HG03045 (cell line): ENCODE data around the gene SCAP.

Experiments
- ATAC-seq: cut with Tn5 transposase; IDR thresholded peaks from one replicate; pipeline ENCODE4 v1.9.1; 2021; ENCODE audit warnings: mild to moderate bottlenecking, moderate library complexity; ENCODE audit not compliant: unreplicated experiment

The SCAP gene

DNA sequence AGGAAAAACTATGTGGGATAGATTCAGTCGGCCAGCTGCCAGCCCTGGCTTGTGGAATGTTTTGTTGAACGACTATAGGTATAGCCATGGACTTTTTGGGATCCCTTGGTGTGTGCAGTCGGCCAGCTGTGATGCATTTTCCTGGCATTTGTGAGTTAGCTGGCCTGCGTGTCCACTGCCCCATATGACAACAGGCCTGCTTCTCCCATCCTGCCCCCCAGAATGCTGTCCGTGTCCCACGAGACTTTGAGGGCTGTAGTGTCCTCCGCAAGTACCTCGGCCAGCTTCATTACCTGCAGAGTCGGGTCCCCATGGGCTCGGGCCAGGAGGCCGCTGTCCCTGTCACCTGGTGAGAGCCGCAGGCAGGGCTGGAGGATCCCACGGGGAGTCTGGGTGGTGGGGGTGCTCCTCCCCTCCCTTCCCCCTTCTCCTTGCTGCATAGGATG is 71.3 kb downstream of the SCAP start:
- no peak for ATAC-seq

DNA sequence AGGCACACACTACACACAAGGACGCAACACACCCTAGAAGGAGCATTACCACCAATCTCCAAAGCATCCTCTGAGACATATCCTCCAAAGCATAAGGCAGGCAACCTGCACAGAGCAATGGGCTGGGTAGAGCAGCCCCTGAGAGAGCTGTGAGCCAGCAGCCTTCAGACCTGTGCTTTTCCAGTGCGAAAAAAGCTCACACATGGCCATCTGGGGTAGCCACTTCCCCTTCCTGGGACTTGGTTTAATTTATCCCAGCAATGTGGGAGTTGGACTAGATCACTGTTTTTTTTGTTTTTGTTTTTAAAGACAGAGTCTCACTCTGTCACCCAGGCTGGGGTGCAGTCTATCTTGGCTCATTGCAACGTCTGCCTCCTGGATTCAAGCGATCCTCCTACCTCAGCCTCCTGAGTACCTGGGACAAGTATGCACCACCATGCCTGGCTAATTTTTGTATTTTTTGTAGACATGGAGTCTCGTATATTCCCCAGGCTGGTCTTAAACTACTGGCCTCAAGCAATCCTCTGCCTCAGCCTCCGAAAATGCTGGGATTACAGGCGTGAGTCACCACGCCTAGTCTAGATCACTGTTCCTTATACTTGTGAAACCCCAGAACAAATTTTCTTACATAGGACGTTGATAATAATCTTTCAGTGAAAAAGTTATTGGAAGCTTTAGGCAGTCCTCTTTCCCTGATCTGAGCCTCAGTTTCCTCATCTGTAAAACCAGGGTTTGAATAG is 76.0 kb downstream of the SCAP start:
- ATAC-seq = no peak

GRCh38 chr3:47399016-47399415 is 76.7 kb downstream of the SCAP start:
- ATAC-seq = no peak

DNA sequence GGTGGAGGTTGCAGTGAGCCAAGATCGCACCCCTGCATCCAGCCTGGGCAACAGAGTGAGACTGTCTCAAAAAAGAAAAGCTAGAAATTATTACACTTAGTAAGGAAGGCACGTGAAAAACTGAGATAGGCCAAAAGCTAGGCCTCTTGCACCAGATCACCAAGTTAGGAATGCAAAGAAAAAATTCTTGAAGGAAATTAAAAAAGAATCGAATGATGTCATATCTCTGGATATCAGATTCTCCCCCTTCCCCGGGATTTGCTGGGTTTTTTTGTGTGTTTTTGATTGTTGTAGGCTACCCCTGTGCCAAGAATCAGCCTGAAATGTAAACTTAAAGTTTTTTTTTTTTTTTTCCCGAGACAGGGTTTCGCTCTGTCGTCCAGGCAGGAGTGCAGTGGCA is 77.5 kb downstream of the SCAP start:
- no peak for ATAC-seq

- ATAC-seq = no peak
Measured at GRCh38 chr3:47394881-47395280, 80.9 kb downstream of the SCAP start.

DNA sequence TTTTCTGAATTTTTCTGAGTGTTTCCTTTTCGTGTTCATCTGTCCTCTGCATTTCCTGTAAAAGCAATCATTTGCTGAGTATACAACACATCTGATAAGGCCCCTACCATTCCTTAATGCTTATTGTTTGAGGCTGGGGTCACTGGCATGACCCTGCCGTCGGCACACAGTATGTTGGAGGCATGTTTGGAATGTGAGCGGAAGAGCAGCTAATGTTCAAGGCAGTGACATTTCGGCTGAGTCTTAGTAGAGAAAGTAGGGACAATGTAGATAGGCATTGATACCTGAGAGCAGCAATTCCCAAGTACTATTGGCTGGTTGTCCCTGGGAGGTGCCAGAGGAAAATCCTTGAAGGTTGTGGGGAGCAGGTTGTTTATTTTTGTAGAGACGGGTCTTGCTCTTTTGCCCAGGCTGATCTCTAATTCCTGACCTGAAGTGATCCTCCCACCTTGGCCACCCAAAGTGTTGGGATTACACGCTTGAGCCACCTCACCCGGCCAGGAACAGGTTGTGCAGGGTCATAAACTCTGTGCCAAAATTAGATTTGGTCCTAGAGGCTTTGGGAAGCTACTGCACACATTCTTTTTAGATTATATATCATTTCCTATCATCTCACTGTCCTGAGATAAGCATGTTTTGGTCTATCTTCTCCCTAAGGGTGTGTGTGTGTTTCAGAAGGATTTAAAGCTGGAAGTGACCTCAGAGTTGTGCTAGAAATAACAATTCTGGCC is 81.4 kb downstream of the SCAP start:
- no peak for ATAC-seq

GRCh38 chr3:47392933-47393332 is 82.8 kb downstream of the SCAP start:
- no peak for ATAC-seq

DNA sequence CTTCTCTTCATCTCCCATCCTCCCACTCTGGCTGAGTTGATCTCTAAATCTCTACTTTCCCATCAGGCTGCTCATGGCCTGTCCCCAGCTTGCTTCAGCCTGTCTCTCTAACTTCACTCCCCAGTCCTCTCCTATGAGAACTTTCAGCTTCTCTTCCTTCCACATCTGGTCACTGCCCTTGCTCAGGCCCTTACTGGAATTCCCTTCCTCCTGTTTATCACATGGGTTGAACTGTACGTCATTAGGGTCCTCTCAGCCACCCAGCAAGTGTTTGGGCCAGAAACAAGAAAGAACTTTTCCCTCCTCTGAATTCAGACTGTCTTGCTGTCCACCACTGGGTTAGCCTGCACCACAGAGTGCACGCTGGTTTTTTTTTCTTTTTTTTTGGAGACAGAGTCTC is 89.9 kb downstream of the SCAP start:
- no peak for ATAC-seq

DNA sequence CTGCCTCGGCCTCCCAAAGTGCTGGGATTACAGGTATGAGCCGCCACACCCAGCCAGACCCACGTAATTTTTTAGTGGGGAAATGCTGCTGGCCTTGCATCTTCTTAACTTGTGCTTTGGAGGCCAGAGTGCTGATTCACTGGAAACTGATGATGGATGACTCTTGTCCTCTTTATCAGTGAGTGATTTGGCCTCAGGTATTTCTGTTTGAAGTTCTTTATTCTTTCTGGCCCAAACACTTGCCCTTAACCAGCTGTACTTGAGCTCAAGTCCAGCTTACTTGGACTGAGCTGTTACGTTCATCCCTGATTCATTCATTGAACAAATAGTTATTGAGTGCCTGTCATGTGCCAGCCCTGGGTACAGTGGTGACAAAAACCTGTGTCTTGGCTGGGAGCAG is 90.7 kb downstream of the SCAP start:
- no peak for ATAC-seq

GRCh38 chr3:47384425-47384824 is 91.3 kb downstream of the SCAP start:
- ATAC-seq = no peak

GRCh38 chr3:47381317-47382157 is 94.2 kb downstream of the SCAP start:
- peak; percentile 59 for ATAC-seq

GRCh38 chr3:47380601-47381316 is 95.0 kb downstream of the SCAP start, which contains the start of gene PTPN23:
PTPN23 (plus strand) TSS chr3:47381021; CDS start chr3:47381097, 76 bp downstream.
- peak; percentile 82 for ATAC-seq

- ATAC-seq = no peak
Measured at GRCh38 chr3:47380026-47380600, 95.6 kb downstream of the SCAP start.

GRCh38 chr3:47379411-47379899 is 96.3 kb downstream of the SCAP start:
- no peak for ATAC-seq

DNA sequence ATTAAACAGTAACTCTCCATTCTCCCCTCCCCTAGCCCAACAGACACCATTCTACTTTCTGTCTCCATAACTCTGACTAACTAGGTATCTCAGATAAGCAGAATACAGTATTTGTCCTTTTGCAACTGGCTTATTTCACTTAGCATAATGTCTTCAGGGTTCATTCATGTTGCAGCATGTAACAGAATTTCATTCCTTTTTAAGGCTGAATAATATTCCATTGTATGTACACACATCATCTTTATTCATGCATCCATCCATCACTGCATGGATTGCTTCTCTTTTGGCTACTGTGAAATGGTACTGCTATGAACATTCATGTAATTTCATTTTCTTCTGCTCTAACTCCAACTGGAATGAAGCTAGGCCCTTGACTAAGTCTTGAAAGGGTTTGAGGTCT is 96.9 kb downstream of the SCAP start:
- ATAC-seq = no peak

DNA sequence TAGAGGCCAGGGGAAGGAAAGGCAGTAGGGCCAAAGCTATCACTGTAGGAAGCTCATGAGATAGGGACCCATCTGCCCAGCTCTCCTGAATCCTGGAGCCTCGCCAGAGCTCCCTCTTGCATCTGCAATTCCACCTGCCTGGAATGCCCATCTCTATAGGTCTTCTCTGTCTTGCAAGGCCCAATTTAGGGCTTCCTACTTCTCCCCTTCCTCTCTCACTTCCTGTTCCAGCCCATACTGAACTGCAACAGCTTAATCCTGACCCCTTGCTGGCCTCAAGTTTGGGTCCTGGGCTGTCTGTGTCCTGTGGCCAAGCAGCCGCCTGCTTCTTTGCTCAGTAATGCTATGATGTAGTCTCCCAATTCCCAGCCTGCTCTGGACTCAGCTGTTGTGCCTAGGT is 98.6 kb downstream of the SCAP start:
- ATAC-seq = no peak

DNA sequence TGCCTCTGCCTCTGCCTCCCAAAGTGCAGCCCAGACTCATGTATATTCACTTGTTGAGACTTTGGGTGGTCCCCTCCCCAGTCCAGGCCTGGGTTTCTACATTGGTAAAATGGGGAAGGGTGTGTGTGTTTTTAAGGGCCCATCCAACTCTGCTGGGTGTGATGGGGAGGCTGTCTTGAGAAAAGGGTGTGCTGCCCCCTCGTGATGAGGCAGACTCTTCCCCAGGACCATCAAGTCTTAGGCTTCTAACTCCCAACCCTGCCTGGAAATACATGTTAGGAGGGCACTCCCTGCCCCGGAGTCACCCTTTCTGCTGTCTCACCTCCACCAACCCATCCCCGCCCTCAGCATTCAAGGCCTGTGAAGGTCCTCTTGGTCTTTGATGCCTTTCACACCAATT is 99.3 kb downstream of the SCAP start:
- no peak for ATAC-seq

- no peak for ATAC-seq
Measured at GRCh38 chr3:47374587-47374986, 101.2 kb downstream of the SCAP start.

DNA sequence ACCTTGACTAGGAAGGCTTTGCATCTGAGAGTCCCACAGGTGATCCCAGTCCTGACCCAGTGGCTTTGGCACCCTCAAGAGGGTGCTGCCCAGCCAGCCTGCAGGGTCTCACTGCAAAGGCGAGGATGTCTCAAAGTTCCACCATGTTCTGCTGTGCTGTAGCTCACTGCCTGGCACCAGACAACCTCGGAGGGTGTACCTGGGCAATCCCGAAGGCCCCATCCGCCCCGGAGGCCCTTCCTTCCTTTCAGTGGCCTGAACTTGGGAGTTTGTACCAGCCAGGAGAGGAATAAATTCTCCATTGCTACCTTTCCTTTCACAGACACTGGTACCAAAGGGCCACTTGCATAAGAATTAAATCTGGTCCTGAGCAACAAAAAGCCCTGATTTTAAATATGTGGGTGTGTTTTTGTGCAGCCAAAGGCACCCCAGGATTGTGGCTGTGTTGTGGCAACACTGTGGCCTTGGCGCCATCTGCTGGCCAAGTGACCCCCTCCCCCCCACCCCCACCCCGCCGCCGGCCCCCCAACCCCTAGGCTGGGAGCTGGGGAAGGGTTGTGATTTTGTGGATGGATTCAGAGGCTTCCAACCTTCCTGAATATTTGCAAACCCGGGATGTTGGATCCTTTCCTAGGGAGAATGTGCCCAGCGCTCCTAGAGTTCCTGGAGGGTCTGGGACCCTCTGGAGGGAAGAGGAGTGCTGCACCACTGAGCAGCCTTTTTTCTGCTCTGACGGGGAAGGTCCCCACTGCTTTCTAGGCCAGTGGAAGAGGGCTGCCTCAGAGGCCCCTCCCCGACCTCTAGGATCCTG is 104.6 kb downstream of the SCAP start:
- no peak for ATAC-seq
